Cardiac muscle cell (in vitro differentiated cells and primary cell): Measurements from ENCODE around the gene RBKS. TPM values are rescaled to one million over a fixed set of nuclear protein-coding genes. Genes with fewer than 3 reads are reported as not detected.

ENCODE experiments used
- DNase-seq, 2 donors: peaks; one replicate each; pipeline versions ENCODE4 v3.0.0 to v3.0.0-alpha.2; 2010 to 2017; ENCODE audit warnings: low read depth in 1 of 2, low spot score in 1 of 2
- H3K27ac ChIP-seq: fragments of 200-600 bp; sonication (generic); 2 replicates; pipeline ENCODE4 v1.5.1; 2016
- H3K27me3 ChIP-seq: fragments of 200-600 bp; sonication (generic); 2 replicates; pipeline ENCODE4 v1.6.0; 2016; ENCODE audit warnings: control low read depth
- H3K36me3 ChIP-seq: fragments of 200-600 bp; sonication (generic); 2 replicates; pipeline ENCODE4 v1.5.1; 2016; ENCODE audit warnings: control low read depth
- H3K4me1 ChIP-seq: fragments of 200-600 bp; sonication (generic); 2 replicates; pipeline ENCODE4 v1.8.1; 2017; ENCODE audit warnings: low read depth, mild to moderate bottlenecking, mixed run types
- H3K4me3 ChIP-seq: fragments of 200-600 bp; sonication (generic); 2 replicates; pipeline ENCODE4 v1.5.1; 2016; ENCODE audit warnings: mild to moderate bottlenecking
- H3K9me3 ChIP-seq: fragments of 200-600 bp; sonication (generic); 2 replicates; pipeline ENCODE4 v1.5.1; 2017; ENCODE audit warnings: low read depth, mild to moderate bottlenecking, control low read depth
- polyA plus RNA-seq: library from polyadenylated mRNA; unstranded; fragments of >200 nt; fragmentation: Nextera tagmentation; extraction: Ambion mirVana; gene quantifications from 2 replicates; pipeline ENCODE4 v1.2.1, GENCODE V29; 2016
- total RNA-seq: library from RNA; depleted of rRNA; stranded (reverse); fragments of >200 nt; gene quantifications from 2 replicates; pipeline ENCODE4 v1.2.3, GENCODE V29; 2016
- TF ChIP-seq, protein P1 (sequence below): IDR thresholded peaks from 2 replicates; pipeline ENCODE4 v1.5.1; 2012; ENCODE audit warnings: low read depth, mild to moderate bottlenecking, low read length

Gene RBKS
- total and polyA plus RNA-seq, 2 experiments from 2014 or later = 4.1 to 6.9 TPM

DNA sequence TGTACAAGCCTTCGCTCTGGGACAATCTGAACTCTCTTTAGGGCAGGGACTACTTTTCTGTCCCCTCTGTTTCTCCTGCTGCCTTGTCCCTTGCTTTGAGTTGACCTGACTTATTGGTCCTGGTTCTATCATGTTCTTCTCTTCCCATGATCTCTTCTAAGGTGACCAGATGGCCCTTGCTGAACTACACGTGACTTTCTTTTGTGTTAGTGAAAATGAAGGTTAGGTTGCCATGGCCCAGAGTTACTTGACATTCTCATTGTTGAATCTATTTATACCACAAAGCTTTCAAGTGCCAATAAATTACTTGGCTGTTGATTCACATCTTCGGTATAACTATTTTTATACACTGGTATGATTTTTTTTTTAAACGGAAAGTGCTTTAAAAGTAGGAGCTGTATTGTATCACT, 94.3 kb downstream of the RBKS start:
- Histone ChIP-seq H3K36me3 (no peaks in the 10 kb centered on the region), H3K27ac (no peak overlapping the region), H3K4me1 (no peaks in the 10 kb centered on the region), H3K4me3 (no peak overlapping the region), H3K27me3 (no peaks in the 10 kb centered on the region), H3K9me3 (no peaks in the 10 kb centered on the region)
- no peak for DNase-seq
- TF ChIP-seq, protein P1, sequence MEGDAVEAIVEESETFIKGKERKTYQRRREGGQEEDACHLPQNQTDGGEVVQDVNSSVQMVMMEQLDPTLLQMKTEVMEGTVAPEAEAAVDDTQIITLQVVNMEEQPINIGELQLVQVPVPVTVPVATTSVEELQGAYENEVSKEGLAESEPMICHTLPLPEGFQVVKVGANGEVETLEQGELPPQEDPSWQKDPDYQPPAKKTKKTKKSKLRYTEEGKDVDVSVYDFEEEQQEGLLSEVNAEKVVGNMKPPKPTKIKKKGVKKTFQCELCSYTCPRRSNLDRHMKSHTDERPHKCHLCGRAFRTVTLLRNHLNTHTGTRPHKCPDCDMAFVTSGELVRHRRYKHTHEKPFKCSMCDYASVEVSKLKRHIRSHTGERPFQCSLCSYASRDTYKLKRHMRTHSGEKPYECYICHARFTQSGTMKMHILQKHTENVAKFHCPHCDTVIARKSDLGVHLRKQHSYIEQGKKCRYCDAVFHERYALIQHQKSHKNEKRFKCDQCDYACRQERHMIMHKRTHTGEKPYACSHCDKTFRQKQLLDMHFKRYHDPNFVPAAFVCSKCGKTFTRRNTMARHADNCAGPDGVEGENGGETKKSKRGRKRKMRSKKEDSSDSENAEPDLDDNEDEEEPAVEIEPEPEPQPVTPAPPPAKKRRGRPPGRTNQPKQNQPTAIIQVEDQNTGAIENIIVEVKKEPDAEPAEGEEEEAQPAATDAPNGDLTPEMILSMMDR = no peak

DNA sequence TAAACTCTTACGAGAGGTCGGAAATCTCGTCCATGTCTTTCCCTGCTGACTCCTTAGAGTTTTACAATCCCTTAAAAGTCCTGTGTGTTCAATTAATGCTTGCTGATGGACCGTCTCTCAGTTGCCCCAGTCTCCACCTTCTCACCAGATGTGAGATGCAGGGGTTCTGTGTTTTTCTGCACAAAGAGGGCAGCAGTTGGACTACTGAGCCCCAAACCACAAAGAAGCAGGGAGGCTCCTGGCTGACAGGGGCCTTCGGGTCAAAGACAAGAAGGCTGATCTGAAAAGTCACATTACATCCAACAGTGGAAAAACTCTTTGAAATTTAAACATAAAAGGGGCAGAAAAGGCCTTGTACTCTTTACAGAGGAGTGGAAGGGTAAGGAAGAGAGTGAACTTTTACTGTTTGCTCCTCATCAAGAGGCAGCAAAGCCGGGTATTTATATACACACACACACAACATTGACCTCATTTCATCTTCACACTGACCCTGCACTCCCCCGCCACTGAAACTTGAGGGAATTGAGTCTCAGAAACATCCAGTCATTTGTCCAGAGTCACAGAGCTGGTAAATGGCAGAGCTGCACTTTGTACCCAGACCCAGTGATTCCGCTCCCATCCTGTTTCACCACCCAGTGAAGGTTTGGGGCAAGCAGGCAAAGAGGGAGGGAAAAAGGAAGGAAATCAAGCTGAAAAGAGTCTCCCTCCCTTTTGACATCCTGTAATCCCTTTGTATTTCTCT, 94.9 kb downstream of the RBKS start:
- Histone ChIP-seq H3K27me3 (no peaks in the 10 kb centered on the region), H3K36me3 (no peaks in the 10 kb centered on the region), H3K4me1 (no peaks in the 10 kb centered on the region), H3K27ac (no peak overlapping the region), H3K4me3 (no peak overlapping the region), H3K9me3 (no peaks in the 10 kb centered on the region)
- DNase-seq = no peak
- TF ChIP-seq, protein P1 = no peak

DNA sequence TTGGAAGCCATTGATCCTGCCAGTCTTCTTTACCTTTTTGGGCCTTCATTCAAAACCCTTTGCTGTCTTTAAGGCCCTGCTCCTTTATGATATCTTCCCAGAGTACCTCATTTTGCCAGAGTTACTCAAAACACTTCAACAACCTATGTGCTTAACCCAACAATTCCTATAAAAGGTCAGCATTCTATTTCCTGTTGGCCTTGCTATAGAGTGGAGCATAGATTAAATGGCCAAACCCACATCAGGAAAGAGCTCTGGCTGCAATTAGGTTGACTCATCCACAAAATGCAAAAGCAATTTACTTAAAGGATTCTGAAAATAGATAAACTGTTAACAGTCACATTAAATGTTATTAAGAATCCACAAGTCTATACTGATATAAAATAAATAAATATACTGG, 97.4 kb downstream of the RBKS start:
- H3K27me3 ChIP-seq = no peaks in the 10 kb centered on the region
- H3K4me3 ChIP-seq = no peak overlapping the region
- peak in 1 of 2 donors; percentile 52 for DNase-seq
- no peaks in the 10 kb centered on the region for H3K9me3 ChIP-seq
- H3K4me1 ChIP-seq = no peaks in the 10 kb centered on the region
- no peaks in the 10 kb centered on the region for H3K36me3 ChIP-seq
- no peak overlapping the region for H3K27ac ChIP-seq
- TF ChIP-seq, protein P1 = no peak

DNA sequence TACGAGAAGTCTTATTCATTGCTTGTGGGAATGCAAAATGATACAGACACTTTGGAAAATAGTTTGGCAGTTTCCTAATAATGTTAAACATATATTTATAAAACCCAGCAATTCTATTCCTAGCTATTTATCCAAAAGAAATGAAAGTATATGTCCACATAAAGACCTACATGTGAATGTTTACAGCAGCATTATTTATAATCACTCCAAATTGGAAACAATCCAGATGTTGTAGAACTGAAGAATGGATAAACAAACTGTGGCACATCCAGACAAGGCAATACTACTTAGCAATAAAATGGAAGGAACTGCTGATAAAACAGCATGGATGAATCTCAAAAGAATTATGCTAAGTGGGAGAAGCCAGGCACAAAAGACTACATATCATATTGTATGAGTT, 99.4 kb downstream of the RBKS start:
- TF ChIP-seq, protein P1 = no peak
- Histone ChIP-seq H3K4me1 (no peaks in the 10 kb centered on the region), H3K4me3 (no peak overlapping the region), H3K27ac (no peak overlapping the region), H3K36me3 (no peaks in the 10 kb centered on the region), H3K9me3 (no peaks in the 10 kb centered on the region), H3K27me3 (no peaks in the 10 kb centered on the region)
- no peak for DNase-seq

DNA sequence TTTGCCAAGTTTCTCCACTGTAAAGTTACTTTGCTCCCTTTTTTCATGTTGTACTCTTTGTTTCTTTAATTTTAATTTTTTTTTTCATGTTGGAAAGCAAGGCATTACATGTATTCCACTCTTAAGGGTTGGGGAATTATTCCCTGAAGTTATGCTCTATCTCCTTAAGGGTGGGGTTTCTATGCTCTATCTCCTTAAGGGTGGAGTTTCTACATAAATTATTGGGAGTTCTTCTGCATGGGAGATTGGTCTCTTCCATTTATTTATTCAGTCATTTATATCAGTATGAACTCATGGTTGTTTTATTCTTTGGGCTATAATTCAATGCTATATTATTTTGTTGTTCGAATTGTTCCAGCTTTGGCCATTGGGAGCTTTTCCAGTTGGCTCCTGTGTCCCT, 107.5 kb downstream of the RBKS start:
- no peak overlapping the region for H3K27ac ChIP-seq
- no peak overlapping the region for H3K4me3 ChIP-seq
- no peaks in the 10 kb centered on the region for H3K36me3 ChIP-seq
- TF ChIP-seq, protein P1 = no peak
- no peak for DNase-seq
- no peaks in the 10 kb centered on the region for H3K27me3 ChIP-seq
- no peaks in the 10 kb centered on the region for H3K4me1 ChIP-seq
- no peaks in the 10 kb centered on the region for H3K9me3 ChIP-seq
